ENCODE measurements around the gene C17orf78.
"Not testable (repeated sequence)": the region's sequence is repeated elsewhere in the genome, so short reads cannot be mapped to it uniquely, and the experiment has no call there.

Gene C17orf78

DNA sequence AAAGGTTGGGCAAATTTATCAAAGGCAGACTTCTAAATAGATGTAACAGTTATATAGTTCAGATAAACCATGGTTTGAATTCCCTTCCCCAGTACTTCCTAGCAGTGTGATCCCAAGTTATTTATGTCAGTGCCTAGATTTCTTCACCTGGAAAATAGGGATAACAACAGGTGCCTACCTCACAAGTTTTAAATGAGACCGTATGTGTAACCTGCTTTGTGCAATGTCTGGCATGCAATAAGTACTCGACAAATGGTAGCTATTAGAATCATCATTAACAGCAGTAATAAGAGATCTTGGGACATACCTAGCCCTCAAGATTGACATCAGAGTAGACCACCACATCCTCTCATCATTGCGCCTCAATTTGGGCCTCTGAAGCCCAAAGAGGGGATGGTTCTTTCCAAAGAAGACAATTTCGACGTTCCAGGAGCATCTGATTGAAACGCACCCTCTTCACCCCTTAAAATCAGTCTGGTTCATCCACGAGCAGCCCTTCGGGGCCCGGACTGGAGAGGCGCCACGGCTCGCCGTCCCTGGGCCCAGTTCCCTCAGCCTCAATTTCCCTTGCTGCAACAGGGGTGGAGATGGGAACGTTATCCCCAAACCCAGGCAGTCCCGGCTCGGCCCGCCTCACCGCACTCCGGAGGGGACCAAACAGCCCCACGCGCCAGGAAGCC, 30.3 kb downstream of the C17orf78 start:
- no CpG with 5 or more reads among the region's 21 CpGs for WGBS (ENCODE audit: extremely low coverage, insufficient coverage, low lambda C conversion rate)
- DNase-seq = peak; percentile 11

DNA sequence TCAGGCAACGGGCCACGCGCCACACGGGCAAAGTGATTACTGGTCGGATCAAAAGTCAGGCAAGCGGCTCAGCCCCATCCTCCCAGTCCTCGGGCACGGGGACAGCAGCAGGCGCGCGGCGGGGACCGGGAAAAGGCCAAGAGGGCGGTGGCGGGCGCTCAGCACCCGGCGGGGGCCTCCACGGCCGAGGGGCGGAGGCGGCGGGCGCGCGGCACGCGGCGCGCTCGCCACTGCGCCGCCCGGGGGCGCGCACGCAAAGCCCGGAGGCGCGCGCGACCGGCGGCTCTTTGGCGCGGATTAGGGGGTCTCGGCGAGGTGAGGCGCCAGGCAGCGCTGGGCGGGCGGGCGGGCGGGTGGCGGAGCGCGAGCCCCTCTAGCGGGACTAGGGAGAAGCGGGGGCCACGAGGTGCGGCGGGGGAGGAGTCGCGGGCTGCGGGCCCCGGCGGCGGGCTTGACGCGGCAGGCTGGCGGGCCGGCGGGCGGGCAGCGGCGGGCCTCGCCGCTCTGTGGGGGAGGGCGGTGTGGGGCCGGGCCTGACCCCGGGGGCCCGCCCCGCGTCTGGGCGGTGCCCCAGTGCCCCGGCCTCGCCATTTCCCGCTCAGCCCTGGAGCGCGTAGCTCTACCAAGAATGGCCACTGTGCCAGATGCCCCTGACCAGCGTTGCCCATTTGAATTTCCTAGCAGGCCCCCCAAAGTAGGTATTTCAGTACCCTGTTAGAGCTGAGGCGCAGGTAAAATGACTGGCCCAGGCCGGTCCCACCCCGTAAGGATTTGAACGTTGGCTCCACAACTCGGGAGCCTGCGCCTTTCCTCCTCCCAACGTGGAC, 31.1 kb downstream of the C17orf78 start, which contains the start of the genes ACACA and TADA2A:
TSS of gene ACACA (minus strand) at position 202 of the 827 bp plus-strand sequence. CDS start 537 bp downstream, outside the sequence.
TSS of gene TADA2A (plus strand) at position 252 of the 827 bp plus-strand sequence. CDS start 4,480 bp downstream, outside the sequence.
- peak within 1 kb of the TSS; percentile 81 for H3K4me3 ChIP-seq (ENCODE audit: low read length)
- H3K79me2 ChIP-seq (ENCODE audit: control insufficient read depth, insufficient read depth, low read length) = no peaks in the 10 kb centered on the region
- no peaks in the 10 kb centered on the region for H3K27me3 ChIP-seq (ENCODE audit: insufficient read depth, low read length, poor library complexity)
- H2BK5ac ChIP-seq (ENCODE audit: low read length) = peak within 1 kb of the TSS; percentile 65
- H3K23ac ChIP-seq (ENCODE audit: low read length) = peak within 1 kb of the TSS; percentile 100
- H2BK15ac ChIP-seq (replicated peaks; ENCODE audit: low read depth) = no peak within 1 kb of the TSS
- no peak within 1 kb of the TSS for H2AK5ac ChIP-seq (ENCODE audit: low read length)
- peak within 1 kb of the TSS; percentile 45 for H2BK120ac ChIP-seq (ENCODE audit: low read depth, low read length)
- H4K8ac ChIP-seq (ENCODE audit: low read depth, low read length) = peak within 1 kb of the TSS; percentile 0
- H3K9ac ChIP-seq (ENCODE audit: low read length) = peak within 1 kb of the TSS; percentile 94
- peak within 1 kb of the TSS; percentile 100 for H3K56ac ChIP-seq (ENCODE audit: low read length)
- peak within 1 kb of the TSS; percentile 23 for H3K4ac ChIP-seq (ENCODE audit: low read depth, low read length)
- peak within 1 kb of the TSS; percentile 78 for H3K18ac ChIP-seq (ENCODE audit: low read length)
- no CpG with 5 or more reads among the region's 98 CpGs for WGBS (ENCODE audit: extremely low coverage, insufficient coverage, low lambda C conversion rate)
- no peaks in the 10 kb centered on the region for H3K4me1 ChIP-seq (ENCODE audit: control insufficient read depth, low read depth, low read length)
- no peaks in the 10 kb centered on the region for H3K36me3 ChIP-seq (ENCODE audit: control insufficient read depth, insufficient read depth, low read length)
- H3K79me1 ChIP-seq (ENCODE audit: low read length) = no peaks in the 10 kb centered on the region
- DNase-seq = peak; percentile 84
- H4K5ac ChIP-seq (ENCODE audit: low read length) = peak within 1 kb of the TSS; percentile 97
- peak within 1 kb of the TSS; percentile 91 for H3K27ac ChIP-seq (ENCODE audit: low read depth, low read length)
- peak within 1 kb of the TSS; percentile 94 for H3K4me2 ChIP-seq (ENCODE audit: low read length)

More for the DNA sequence above, 30.3 kb downstream of the C17orf78 start:
- Histone ChIP-seq H3K4ac (ENCODE audit: low read depth, low read length) (peak overlapping the region; percentile 23), H3K27ac (ENCODE audit: low read depth, low read length) (peak overlapping the region; percentile 91), H3K79me2 (ENCODE audit: control insufficient read depth, insufficient read depth, low read length) (no peaks in the 10 kb centered on the region), H3K27me3 (ENCODE audit: insufficient read depth, low read length, poor library complexity) (no peaks in the 10 kb centered on the region), H3K36me3 (ENCODE audit: control insufficient read depth, insufficient read depth, low read length) (no peaks in the 10 kb centered on the region), H3K4me3 (ENCODE audit: low read length) (peak overlapping the region; percentile 59), H3K4me1 (ENCODE audit: control insufficient read depth, low read depth, low read length) (no peaks in the 10 kb centered on the region), H3K56ac (ENCODE audit: low read length) (peak overlapping the region; percentile 100), H2BK15ac (replicated peaks; ENCODE audit: low read depth) (no peak overlapping the region), H3K18ac (ENCODE audit: low read length) (peak overlapping the region; percentile 78), H2BK5ac (ENCODE audit: low read length) (peak overlapping the region; percentile 65), H3K4me2 (ENCODE audit: low read length) (peak overlapping the region; percentile 94), H3K9ac (ENCODE audit: low read length) (peak overlapping the region; percentile 94), H4K8ac (ENCODE audit: low read depth, low read length) (peak overlapping the region; percentile 0), H4K5ac (ENCODE audit: low read length) (no peak overlapping the region), H2BK120ac (ENCODE audit: low read depth, low read length) (peak overlapping the region; percentile 17), H3K79me1 (ENCODE audit: low read length) (no peaks in the 10 kb centered on the region), H3K23ac (ENCODE audit: low read length) (peak overlapping the region; percentile 100), H2AK5ac (ENCODE audit: low read length) (no peak overlapping the region)

DNA sequence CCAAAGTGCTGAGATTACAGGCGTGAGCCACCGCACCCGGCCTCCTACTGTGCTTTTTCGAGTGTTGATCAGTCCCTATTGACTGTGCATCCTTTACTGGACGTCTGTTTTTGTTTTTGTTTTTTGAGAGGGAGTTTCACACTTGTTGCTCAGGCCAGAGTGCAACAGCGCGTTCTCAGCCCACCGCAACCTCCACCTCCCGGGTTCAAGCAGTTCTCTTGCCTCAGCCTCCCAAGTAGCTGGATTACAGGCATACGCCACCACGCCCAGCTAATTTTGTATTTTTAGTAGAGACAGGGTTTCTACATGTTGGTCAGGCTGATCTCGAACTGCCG, 32.3 kb downstream of the C17orf78 start:
- not testable (repeated sequence) for H3K4me3 ChIP-seq (ENCODE audit: low read length); H3K79me2 ChIP-seq (ENCODE audit: control insufficient read depth, insufficient read depth, low read length); H3K79me1 ChIP-seq (ENCODE audit: low read length); H3K4me2 ChIP-seq (ENCODE audit: low read length); H3K18ac ChIP-seq (ENCODE audit: low read length); H3K4ac ChIP-seq (ENCODE audit: low read depth, low read length); H2BK15ac ChIP-seq (replicated peaks; ENCODE audit: low read depth); H3K23ac ChIP-seq (ENCODE audit: low read length); H3K4me1 ChIP-seq (ENCODE audit: control insufficient read depth, low read depth, low read length); H4K5ac ChIP-seq (ENCODE audit: low read length); H3K27me3 ChIP-seq (ENCODE audit: insufficient read depth, low read length, poor library complexity); H2AK5ac ChIP-seq (ENCODE audit: low read length); H3K36me3 ChIP-seq (ENCODE audit: control insufficient read depth, insufficient read depth, low read length); H3K27ac ChIP-seq (ENCODE audit: low read depth, low read length); DNase-seq; H4K8ac ChIP-seq (ENCODE audit: low read depth, low read length); H2BK5ac ChIP-seq (ENCODE audit: low read length); H2BK120ac ChIP-seq (ENCODE audit: low read depth, low read length)
- H3K56ac ChIP-seq (ENCODE audit: low read length) = peak overlapping the region; percentile 49
- peak overlapping the region; percentile 40 for H3K9ac ChIP-seq (ENCODE audit: low read length)
- WGBS (ENCODE audit: extremely low coverage, insufficient coverage, low lambda C conversion rate) = no CpG with 5 or more reads among the region's 13 CpGs

DNA sequence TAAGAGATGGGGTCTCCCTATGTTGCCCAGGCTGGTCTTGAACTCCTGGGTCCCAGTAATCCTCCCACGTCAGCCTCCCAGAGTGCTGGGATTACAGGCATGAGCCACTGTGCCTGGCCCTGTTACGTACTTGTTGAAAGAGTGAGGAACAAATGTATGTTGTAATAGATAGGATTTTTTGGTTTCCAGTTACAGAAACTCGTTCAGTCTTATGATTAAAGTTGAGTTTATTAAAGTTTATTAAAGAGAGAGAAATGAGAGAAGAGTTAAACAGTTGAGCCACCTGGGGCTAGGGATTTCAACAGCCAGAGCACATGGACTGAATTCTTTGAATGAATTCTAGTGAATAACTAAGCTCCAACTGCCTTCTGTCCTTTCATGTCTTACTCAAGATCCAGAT, 34.6 kb downstream of the C17orf78 start:
- Histone ChIP-seq H3K79me1 (ENCODE audit: low read length) (no peaks in the 10 kb centered on the region), H4K5ac (ENCODE audit: low read length) (no peak overlapping the region), H3K18ac (ENCODE audit: low read length) (no peak overlapping the region), H4K8ac (ENCODE audit: low read depth, low read length) (no peak overlapping the region), H2BK15ac (replicated peaks; ENCODE audit: low read depth) (no peak overlapping the region), H2AK5ac (ENCODE audit: low read length) (no peak overlapping the region), H3K4me3 (ENCODE audit: low read length) (no peak overlapping the region), H3K9ac (ENCODE audit: low read length) (no peak overlapping the region), H3K56ac (ENCODE audit: low read length) (no peak overlapping the region), H3K4me2 (ENCODE audit: low read length) (no peak overlapping the region), H3K23ac (ENCODE audit: low read length) (no peak overlapping the region), H3K79me2 (ENCODE audit: control insufficient read depth, insufficient read depth, low read length) (no peaks in the 10 kb centered on the region), H3K4me1 (ENCODE audit: control insufficient read depth, low read depth, low read length) (no peaks in the 10 kb centered on the region), H3K27ac (ENCODE audit: low read depth, low read length) (no peak overlapping the region), H3K27me3 (ENCODE audit: insufficient read depth, low read length, poor library complexity) (no peaks in the 10 kb centered on the region), H3K4ac (ENCODE audit: low read depth, low read length) (no peak overlapping the region), H2BK5ac (ENCODE audit: low read length) (no peak overlapping the region), H2BK120ac (ENCODE audit: low read depth, low read length) (no peak overlapping the region), H3K36me3 (ENCODE audit: control insufficient read depth, insufficient read depth, low read length) (no peaks in the 10 kb centered on the region)
- no peak for DNase-seq
- WGBS (ENCODE audit: extremely low coverage, insufficient coverage, low lambda C conversion rate) = 100% methylated on average over 1 of the region's 3 CpGs

DNA sequence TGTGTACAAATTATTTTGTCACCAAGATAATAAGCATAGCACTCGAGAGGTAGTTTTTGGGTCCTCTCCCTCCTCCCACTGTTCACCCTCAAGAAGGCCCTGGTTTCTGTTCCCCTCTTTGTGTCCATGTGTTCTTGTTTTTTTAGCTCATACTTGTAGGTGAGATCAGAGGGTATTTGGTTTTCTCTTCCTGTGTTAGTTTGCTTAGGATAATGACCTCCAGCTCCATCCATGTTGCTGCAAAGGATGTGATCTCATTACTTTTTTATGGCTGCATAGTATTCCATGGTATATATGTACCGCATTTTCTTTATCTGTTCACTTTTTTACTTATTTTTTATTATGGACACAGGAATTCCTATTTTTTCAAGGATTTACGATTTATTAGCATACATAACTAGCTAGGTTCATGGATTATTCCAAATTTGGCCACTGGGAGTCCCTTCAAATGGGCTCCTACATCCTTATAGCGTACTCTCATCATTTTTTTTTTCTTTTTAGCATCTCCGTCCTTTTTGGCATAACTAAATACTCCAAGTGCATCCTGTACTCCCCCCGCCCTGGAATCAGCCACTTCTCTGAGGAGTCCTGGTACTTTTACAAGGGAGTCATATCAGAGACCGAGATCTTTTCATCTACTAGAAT, 38.2 kb downstream of the C17orf78 start:
- Histone ChIP-seq H3K4me2 (ENCODE audit: low read length) (no peak overlapping the region), H4K8ac (ENCODE audit: low read depth, low read length) (no peak overlapping the region), H3K4ac (ENCODE audit: low read depth, low read length) (no peak overlapping the region), H3K18ac (ENCODE audit: low read length) (no peak overlapping the region), H4K5ac (ENCODE audit: low read length) (no peak overlapping the region), H3K9ac (ENCODE audit: low read length) (no peak overlapping the region), H3K79me2 (ENCODE audit: control insufficient read depth, insufficient read depth, low read length) (no peaks in the 10 kb centered on the region), H3K27me3 (ENCODE audit: insufficient read depth, low read length, poor library complexity) (no peaks in the 10 kb centered on the region), H3K36me3 (ENCODE audit: control insufficient read depth, insufficient read depth, low read length) (no peaks in the 10 kb centered on the region), H2BK5ac (ENCODE audit: low read length) (no peak overlapping the region), H2AK5ac (ENCODE audit: low read length) (no peak overlapping the region), H2BK15ac (replicated peaks; ENCODE audit: low read depth) (no peak overlapping the region), H3K23ac (ENCODE audit: low read length) (no peak overlapping the region), H3K79me1 (ENCODE audit: low read length) (no peaks in the 10 kb centered on the region), H3K4me1 (ENCODE audit: control insufficient read depth, low read depth, low read length) (no peaks in the 10 kb centered on the region), H3K4me3 (ENCODE audit: low read length) (no peak overlapping the region), H3K27ac (ENCODE audit: low read depth, low read length) (no peak overlapping the region), H3K56ac (ENCODE audit: low read length) (no peak overlapping the region), H2BK120ac (ENCODE audit: low read depth, low read length) (no peak overlapping the region)
- no peak for DNase-seq
- no CpG with 5 or more reads among the region's 7 CpGs for WGBS (ENCODE audit: extremely low coverage, insufficient coverage, low lambda C conversion rate)

Measured in mesendoderm (in vitro differentiated cells).